Mesothelial cell of epicardium (in vitro differentiated cells): Measurements from ENCODE around the gene PTAR1. TPM values are rescaled to one million over a fixed set of nuclear protein-coding genes. Genes with fewer than 3 reads are reported as not detected.

Experiments used
- DNase-seq, 2 experiments: peaks; one replicate each; pipeline ENCODE4 v3.0.0; 2021; ENCODE audit warnings: low spot score in 2 of 2; ENCODE audit not compliant: unreplicated experiment in 2 of 2
- H3K27ac Mint-ChIP-seq: 2 replicates; pipeline ENCODE4 v1.8.0; 2021; ENCODE audit warnings: mixed read lengths
- H3K27me3 Mint-ChIP-seq: 2 replicates; pipeline ENCODE4 v1.8.0; 2021; ENCODE audit warnings: low read depth, mixed read lengths
- H3K36me3 Mint-ChIP-seq: 2 replicates; pipeline ENCODE4 v1.8.0; 2021; ENCODE audit warnings: mixed read lengths
- H3K4me1 Mint-ChIP-seq: 2 replicates; pipeline ENCODE4 v1.8.0; 2021; ENCODE audit warnings: mixed read lengths
- H3K4me3 Mint-ChIP-seq: 2 replicates; pipeline ENCODE4 v1.8.0; 2021; ENCODE audit warnings: mild to moderate bottlenecking, moderate library complexity, mixed read lengths
- H3K9me3 Mint-ChIP-seq: 2 replicates; pipeline ENCODE4 v1.8.0; 2021; ENCODE audit warnings: mixed read lengths
- total RNA-seq: library from RNA; stranded (reverse); gene quantifications from 3 replicates; pipeline ENCODE4 v1.2.1, GENCODE V29; 2021
- TF ChIP-seq, protein P1 (sequence below): fragments of 200-600 bp; sonication (generic); IDR thresholded peaks from one replicate; pipeline ENCODE4 v1.5.0; 2021; ENCODE audit warnings: antibody characterized with exemption; ENCODE audit not compliant: unreplicated experiment

The PTAR1 gene
- total RNA-seq, 1 donor from 2014 or later = 59.7 TPM

DNA sequence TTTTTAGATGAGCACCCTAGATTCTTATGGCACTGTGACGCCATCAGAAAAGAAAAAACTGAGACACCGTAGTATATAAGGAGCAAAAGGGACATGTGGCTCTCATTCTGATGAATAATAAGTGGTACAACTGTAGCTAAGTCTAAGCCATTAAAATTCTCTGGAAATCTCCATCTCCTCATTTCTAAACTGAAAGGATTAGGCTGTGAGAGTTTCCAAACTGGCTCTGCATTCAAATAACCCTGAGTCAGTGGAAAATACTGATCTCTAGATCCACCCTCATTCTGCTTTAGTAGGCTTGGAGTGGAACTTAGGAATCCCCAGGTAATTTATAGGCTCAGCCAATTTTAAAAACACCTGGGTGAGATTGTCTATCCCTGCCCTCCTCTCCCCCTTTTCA lies 28.5 kb downstream of the PTAR1 start:
- Mint-ChIP-seq H3K27me3 (no peaks in the 10 kb centered on the region), H3K4me1 (no peaks in the 10 kb centered on the region), H3K27ac (no peak overlapping the region)

DNA sequence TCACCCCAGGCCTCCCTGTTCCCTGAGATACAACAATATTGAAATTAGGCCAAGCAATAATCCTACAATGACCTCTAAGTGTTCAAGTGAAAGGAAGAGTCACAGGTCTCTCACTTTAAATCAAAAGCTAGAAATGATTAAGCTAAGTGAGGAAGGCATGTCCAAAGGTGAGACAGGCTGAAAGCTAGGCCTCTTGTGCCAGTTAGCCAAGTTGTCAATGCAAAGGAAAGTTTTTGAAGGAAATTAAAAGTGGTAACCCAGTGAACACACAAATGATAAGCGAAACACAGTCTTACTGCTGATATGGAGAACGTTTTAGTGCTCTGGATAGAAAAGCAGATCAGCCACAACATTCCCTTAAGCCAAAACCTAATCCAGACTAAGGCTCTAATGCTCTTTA lies 39.8 kb downstream of the PTAR1 start:
- no peak for DNase-seq
- Mint-ChIP-seq H3K4me1 (no peaks in the 10 kb centered on the region), H3K27ac (no peak overlapping the region), H3K4me3 (no peak overlapping the region), H3K9me3 (peaks cover 17% of the 10 kb centered on the region), H3K27me3 (no peaks in the 10 kb centered on the region), H3K36me3 (peaks cover 61% of the 10 kb centered on the region)
- TF ChIP-seq, protein P1, sequence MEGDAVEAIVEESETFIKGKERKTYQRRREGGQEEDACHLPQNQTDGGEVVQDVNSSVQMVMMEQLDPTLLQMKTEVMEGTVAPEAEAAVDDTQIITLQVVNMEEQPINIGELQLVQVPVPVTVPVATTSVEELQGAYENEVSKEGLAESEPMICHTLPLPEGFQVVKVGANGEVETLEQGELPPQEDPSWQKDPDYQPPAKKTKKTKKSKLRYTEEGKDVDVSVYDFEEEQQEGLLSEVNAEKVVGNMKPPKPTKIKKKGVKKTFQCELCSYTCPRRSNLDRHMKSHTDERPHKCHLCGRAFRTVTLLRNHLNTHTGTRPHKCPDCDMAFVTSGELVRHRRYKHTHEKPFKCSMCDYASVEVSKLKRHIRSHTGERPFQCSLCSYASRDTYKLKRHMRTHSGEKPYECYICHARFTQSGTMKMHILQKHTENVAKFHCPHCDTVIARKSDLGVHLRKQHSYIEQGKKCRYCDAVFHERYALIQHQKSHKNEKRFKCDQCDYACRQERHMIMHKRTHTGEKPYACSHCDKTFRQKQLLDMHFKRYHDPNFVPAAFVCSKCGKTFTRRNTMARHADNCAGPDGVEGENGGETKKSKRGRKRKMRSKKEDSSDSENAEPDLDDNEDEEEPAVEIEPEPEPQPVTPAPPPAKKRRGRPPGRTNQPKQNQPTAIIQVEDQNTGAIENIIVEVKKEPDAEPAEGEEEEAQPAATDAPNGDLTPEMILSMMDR = no peak

More for the DNA sequence above, 28.5 kb downstream of the PTAR1 start:
- TF ChIP-seq, protein P1 = no peak
- Mint-ChIP-seq H3K4me3 (no peak overlapping the region), H3K9me3 (no peaks in the 10 kb centered on the region), H3K36me3 (peaks cover 37% of the 10 kb centered on the region)
- no peak for DNase-seq

DNA sequence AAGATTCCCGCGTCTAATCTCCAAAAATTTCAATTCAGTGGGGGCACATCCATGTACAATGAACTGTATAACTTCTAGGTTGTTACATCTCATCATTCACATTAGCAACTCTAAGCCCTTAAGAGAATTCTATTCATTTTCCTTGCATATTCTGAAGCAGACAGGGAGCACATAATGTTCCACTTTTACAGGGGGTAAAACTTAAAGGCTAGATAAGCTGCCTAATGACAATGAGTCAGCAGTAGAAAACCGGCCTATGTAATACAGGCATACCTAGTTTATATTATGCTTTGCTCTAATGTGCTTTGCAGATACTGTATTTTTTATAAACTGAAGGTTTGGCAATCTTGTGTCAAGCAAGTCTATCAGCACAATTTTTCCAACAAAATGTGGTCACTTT lies 40.4 kb downstream of the PTAR1 start:
- no peaks in the 10 kb centered on the region for H3K4me1 Mint-ChIP-seq
- no peak for DNase-seq
- peaks cover 57% of the 10 kb centered on the region for H3K36me3 Mint-ChIP-seq
- H3K27me3 Mint-ChIP-seq = no peaks in the 10 kb centered on the region
- TF ChIP-seq, protein P1 = no peak
- H3K9me3 Mint-ChIP-seq = peaks cover 17% of the 10 kb centered on the region
- no peak overlapping the region for H3K4me3 Mint-ChIP-seq
- H3K27ac Mint-ChIP-seq = no peak overlapping the region

DNA sequence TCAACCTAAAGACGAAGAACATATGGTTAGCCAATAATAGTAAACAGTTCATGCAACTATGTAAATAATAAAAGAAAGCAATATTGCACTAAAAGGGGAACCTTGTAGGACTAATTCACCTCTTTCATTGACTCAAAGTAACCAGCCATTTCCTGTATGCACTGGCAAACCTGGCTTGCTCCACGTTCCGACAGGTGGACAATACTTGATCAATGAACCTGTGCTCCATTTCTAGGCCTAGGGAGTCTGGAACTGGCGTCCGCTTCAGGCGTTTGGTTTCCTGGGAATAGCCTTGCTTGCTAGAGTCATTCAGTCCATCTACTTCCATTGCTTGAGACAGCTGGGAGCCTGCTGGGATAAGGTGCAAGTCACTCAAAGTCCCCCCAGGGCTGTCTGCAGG lies 41.6 kb downstream of the PTAR1 start:
- Mint-ChIP-seq H3K27me3 (no peaks in the 10 kb centered on the region), H3K27ac (no peak overlapping the region), H3K36me3 (peaks cover 50% of the 10 kb centered on the region), H3K4me1 (no peaks in the 10 kb centered on the region), H3K9me3 (peaks cover 17% of the 10 kb centered on the region), H3K4me3 (no peak overlapping the region)
- TF ChIP-seq, protein P1 = no peak
- DNase-seq = no peak

DNA sequence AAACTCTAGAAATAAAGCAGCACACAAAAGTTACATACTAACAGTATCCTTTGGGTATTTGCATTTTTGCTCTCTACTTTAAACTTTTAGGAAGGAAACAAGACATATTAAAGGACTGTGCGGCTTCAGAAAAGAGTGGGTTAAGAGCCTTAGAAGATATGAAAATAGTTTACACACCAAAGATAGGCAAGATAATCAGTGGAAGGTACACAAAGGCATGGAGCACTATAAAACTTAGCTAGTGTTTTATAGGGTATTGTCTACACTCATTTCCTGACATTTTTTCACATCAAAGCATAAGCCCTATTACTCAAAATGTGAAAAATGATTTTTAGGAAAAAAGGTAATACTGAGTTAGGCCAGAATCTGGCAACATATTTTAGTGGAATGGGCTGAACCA lies 44.0 kb downstream of the PTAR1 start:
- no peak for DNase-seq
- H3K4me1 Mint-ChIP-seq = no peaks in the 10 kb centered on the region
- H3K4me3 Mint-ChIP-seq = no peak overlapping the region
- H3K36me3 Mint-ChIP-seq = peaks cover 28% of the 10 kb centered on the region
- peaks cover 10% of the 10 kb centered on the region for H3K9me3 Mint-ChIP-seq
- H3K27me3 Mint-ChIP-seq = no peaks in the 10 kb centered on the region
- TF ChIP-seq, protein P1 = no peak
- H3K27ac Mint-ChIP-seq = no peak overlapping the region

DNA sequence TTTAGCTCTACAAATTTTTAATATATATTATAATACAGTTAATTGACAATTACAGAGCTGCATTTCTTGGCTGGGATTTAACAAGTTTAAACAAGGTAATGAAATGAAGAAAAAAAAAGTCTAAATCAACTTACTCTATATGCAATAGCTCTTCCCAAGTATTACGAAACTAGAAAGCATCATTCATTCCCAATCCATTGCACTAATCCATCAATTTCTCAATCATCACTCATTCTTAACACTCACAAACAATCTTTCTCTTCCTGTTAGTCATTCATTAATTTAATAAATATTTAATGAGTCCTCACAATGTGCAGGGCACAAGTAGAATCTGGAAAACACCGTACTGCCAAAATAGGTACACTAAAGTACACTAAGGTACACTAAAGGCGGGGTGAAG lies 44.7 kb downstream of the PTAR1 start:
- Mint-ChIP-seq H3K27me3 (no peaks in the 10 kb centered on the region), H3K9me3 (peaks cover 4% of the 10 kb centered on the region), H3K27ac (no peak overlapping the region), H3K4me1 (no peaks in the 10 kb centered on the region), H3K4me3 (no peak overlapping the region), H3K36me3 (peaks cover 21% of the 10 kb centered on the region)
- no peak for DNase-seq
- TF ChIP-seq, protein P1 = no peak
